NB4 (cell line): ENCODE data around the gene SNED1.

Experiments used
- MYC ChIP-seq: IDR thresholded peaks from 2 replicates; pipeline ENCODE4 v1.6.1; 2011; ENCODE audit warnings: low read depth, low read length
- POLR2A ChIP-seq: IDR thresholded peaks from 2 replicates; pipeline ENCODE4 v1.6.1; 2011; ENCODE audit warnings: mild to moderate bottlenecking; ENCODE audit not compliant: insufficient read length; ENCODE audit errors: extremely low read depth
- TF ChIP-seq, protein P1 (sequence below): IDR thresholded peaks from one replicate; pipeline ENCODE4 v1.5.1; 2012; ENCODE audit warnings: low read depth, low read length
- TF ChIP-seq, protein P2 (sequence below): IDR thresholded peaks from 2 replicates; pipeline ENCODE4 v1.6.1; 2011; ENCODE audit warnings: low read depth, low read length

DNA sequence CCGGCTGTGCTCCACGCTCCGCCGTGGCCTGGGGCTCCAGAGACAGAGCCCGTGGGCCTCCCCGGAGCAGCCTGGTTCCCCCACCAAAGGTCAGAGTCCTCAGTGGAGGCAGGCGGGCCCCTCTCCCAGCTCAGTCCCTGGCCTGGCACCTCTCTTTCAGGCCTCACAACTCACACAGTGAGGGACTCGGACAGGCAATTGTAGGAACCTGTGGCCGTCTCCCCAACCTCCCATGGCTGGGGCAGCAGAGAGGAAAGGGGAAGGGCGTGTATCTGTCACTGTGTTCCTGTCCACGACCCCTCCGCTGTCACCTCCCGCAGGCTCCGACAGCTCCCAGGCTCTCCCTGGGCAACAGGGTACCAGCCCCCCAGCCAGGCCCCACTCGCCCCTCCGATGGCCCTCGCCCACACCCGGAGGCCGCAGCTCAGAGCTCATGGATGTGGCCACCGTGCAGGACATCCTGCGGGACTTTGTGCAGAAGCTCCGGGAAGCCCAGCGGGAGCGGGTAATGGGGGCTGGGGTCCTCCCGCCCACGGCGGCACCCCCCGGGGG, 32.4 kb upstream of the SNED1 start:
- TF ChIP-seq, protein P1, sequence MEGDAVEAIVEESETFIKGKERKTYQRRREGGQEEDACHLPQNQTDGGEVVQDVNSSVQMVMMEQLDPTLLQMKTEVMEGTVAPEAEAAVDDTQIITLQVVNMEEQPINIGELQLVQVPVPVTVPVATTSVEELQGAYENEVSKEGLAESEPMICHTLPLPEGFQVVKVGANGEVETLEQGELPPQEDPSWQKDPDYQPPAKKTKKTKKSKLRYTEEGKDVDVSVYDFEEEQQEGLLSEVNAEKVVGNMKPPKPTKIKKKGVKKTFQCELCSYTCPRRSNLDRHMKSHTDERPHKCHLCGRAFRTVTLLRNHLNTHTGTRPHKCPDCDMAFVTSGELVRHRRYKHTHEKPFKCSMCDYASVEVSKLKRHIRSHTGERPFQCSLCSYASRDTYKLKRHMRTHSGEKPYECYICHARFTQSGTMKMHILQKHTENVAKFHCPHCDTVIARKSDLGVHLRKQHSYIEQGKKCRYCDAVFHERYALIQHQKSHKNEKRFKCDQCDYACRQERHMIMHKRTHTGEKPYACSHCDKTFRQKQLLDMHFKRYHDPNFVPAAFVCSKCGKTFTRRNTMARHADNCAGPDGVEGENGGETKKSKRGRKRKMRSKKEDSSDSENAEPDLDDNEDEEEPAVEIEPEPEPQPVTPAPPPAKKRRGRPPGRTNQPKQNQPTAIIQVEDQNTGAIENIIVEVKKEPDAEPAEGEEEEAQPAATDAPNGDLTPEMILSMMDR: no peak
- TF ChIP-seq, protein P2, sequence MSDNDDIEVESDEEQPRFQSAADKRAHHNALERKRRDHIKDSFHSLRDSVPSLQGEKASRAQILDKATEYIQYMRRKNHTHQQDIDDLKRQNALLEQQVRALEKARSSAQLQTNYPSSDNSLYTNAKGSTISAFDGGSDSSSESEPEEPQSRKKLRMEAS: no peak
- no peak for TF ChIP-seq POLR2A
- no peak for TF ChIP-seq MYC
